ENCODE results near the gene PPP2R5A.
"Not testable (repeated sequence)": the region's sequence is repeated elsewhere in the genome, so short reads cannot be mapped to it uniquely, and the experiment has no call there.

The PPP2R5A gene

DNA sequence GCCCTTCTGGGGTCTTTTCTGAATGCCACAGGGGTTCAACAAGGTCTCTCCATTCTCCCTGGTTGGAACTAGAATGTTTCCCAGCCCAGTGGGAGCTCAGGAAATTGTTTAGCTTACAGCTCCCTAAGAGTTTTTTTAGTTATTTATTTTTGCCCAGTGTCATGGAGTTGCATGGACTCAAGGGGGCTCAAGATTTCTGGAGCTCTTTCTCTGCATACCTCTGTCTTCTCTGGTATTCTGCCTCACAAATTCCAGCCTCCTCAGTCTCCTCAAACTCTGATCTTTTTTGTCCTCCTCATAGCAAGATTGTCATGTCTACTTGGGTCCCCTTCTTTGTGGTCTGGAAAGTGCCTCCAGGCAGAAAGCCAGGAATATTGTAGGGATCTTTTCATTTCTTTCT is 15.9 kb upstream of the PPP2R5A start:
- DNase-seq (ENCODE audit: low spot score): no peak

- no peak for DNase-seq (ENCODE audit: low spot score)
Observed at GRCh38 chr1:212270564-212270963, 14.6 kb upstream of the PPP2R5A start.

DNA sequence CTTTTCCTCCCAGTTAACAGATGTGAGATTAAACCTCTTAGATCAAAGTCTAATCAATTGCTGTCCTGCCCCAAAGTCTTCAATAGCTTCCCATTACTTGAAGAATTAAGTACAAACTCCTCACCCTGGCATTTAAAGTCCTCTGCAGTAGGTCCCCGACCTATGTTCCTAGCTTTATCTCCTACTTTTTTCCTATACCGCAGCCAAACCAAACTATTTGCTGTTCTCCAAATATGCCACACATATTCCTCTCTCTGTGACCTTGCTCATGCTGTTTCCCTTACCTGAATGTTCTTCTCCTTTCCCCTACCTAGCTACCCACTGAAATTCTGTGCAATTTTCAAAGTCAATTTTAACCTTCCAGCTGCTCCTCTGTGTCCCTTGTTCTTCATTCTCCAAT is 14.0 kb upstream of the PPP2R5A start:
- no peak for DNase-seq (ENCODE audit: low spot score)

DNA sequence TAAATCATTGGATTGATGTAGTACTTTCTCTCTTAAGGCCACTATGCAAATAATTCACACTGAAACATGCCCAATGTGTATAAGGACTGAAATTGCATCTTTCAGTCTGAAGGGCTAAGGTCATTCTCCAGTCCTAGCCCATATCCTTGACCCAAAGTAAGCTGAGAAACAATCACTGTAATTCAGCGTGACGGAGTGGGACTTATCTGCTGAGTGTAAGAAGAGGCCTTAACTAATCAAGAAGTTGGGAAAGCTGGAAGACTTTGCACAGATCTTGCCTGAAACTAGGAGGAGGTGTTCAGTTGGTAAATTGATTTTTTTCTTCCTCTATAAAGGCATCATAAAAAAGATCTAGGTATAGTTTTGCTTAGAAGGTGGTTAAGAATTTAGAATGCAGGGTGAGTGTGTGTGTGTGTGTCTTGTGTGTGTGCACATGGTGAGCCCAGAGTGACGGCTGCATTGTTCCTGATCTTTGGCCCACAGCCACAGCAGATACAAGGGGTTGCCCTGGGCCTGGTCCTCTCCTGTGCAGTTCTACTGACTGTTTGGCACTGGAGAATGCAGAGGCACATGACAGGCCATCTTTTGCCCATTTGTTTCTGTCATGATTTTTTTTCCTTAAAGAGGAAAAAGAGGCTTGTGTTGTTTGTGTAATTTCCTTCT is 13.3 kb upstream of the PPP2R5A start:
- no peak for DNase-seq (ENCODE audit: low spot score)

GRCh38 chr1:212281590-212281989 is 3.6 kb upstream of the PPP2R5A start:
- no peak for DNase-seq (ENCODE audit: low spot score)

GRCh38 chr1:212283741-212284140 is 1.5 kb upstream of the PPP2R5A start:
- DNase-seq (ENCODE audit: low spot score): no peak

GRCh38 chr1:212284332-212284743 is 872 bp upstream of the PPP2R5A start:
- DNase-seq (ENCODE audit: low spot score): no peak

DNA sequence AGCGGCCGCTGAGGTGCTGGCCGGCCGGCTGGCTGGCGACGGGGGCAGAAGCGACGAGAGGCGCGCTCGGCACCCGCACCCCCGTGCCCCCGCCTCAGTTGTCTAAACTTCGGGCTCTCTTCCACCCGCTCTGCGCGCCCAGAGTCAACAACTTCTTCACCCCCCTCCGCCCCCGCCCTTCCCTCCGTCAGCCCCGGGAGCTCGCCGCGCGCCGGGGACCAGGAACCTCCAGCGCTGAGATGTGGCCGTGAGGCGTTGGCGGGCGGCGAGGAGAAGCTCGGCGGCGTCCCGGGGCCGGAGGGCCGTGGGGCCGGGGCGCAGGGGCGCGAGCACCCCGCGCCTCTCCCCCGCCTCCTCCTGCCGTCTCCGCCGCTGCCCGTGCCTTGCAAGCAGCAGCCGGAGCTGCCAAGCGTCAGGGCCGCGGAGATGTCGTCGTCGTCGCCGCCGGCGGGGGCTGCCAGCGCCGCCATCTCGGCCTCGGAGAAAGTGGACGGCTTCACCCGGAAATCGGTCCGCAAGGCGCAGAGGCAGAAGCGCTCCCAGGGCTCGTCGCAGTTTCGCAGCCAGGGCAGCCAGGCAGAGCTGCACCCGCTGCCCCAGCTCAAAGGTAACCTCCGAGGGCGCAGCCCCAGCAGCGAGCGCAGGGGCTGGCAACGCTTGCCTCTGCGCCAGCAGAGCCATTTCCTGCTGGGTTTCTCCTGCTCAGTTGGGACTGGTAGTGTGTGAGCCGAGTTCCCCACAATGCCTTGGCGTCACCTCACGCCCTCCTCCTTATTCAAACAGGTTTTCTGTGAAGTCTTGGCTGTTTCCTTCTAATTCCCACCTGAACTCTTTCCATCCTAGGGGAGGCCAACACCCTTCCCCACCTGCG is 710 bp downstream of the PPP2R5A start:
- peak; percentile 79 for DNase-seq (ENCODE audit: low spot score)

GRCh38 chr1:212286556-212287131 is 1.4 kb downstream of the PPP2R5A start:
- no peak for DNase-seq (ENCODE audit: low spot score)

GRCh38 chr1:212287261-212287895 is 2.2 kb downstream of the PPP2R5A start:
- DNase-seq (ENCODE audit: low spot score): no peak

GRCh38 chr1:212287995-212288394 is 2.8 kb downstream of the PPP2R5A start:
- not testable (repeated sequence) for DNase-seq (ENCODE audit: low spot score)

DNA sequence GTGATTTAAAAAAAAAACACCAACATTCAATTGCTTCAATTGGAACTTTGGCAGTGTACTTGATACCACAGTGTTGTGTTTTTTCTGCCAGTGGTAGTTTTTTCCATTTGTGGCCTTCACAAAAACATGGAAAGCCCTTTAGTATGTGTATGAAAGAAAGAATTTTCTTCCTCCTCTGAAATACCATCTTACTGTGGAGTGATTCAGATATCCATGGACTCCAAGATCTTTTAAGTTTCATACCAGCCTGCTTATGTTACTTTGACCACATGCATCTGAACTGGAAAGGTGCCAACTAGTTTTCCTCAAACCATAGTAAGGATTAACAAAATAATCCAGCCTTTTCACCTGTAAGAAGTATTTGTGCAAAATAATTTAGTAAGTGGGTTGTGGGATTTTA is 3.4 kb downstream of the PPP2R5A start:
- DNase-seq (ENCODE audit: low spot score): no peak

DNA sequence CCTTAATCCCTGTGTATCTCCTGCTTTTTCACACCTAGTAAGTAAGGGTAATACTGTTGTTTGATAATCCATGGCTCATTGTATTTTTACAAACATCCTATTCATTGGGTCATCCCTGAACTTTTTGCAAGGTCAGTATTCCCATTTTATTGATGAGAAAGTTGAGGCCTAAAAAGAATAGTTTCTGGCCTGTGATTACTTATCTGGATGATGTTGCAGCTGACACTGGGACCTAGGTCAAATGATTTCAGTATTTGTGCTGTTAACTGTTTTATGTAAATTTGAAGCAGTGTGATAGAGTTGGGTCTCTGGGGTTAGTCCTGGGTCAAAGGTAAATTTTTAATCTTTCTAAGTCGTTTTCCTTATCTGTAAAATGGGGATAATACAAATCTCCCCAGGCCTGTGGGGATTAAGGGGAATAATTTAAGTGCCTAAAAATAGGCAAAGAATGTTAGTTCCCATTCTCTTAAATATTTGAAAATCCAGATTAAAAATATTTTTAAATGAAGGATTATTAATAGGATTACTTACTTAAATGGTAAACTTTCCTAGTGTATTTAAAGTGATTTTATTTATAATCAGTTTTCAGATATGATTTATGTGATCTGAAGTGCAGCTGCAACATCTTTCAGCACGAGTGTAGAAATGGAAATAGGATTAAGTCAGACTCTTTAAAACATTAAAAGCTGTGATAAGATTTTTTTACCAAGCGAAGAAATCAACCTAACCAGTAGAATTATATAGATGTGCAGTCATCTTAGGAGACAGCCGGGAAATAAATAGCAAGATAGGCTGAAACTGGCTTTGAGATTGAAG is 4.3 kb downstream of the PPP2R5A start:
- no peak for DNase-seq (ENCODE audit: low spot score)

DNA sequence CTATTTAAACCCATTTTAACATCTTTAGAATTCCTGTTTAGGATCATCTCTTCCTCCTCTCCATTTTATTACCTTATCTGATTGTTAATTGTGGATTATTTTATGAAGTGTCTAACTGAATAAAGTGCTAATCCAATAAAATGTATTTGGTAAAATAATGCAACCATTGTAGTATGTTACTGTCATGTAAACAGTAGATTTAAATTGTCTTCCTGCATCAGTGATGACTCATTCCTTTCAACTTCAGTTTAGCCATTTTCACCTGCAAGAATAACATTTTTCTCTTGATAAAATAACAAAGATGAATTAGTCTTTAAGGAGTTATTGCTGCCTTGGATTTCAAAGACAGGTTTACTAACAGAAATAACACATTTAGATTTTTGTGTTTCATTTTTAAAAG is 5.4 kb downstream of the PPP2R5A start:
- DNase-seq (ENCODE audit: low spot score): no peak

DNA sequence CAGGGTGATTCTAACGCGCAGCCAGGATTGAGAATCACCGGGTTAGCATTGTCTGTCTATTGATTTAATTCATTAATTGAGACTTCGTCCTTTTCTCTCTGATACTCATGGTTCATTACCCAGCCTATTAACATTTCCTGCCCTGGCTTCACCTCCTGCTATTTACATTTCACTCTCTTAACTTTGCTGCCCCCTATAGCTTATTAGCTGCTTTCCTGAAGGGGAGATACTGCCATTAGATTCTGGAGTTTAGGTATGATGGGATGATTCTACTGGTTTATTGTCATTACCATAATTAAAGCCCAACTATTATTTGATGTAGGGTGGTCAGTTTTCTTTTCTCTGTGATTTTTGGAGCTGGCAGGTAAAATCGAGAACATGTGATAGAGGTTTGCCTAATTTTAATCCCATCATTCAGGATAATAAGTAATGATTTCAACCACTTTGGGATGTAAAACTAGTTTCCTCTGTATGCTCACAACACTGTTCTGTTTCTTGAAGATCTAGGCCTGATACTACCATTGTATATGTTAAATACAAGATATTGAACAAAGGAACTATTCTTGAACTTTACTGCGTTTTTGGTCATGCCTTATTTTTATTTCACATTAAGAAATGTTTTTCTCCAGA is 6.4 kb downstream of the PPP2R5A start:
- DNase-seq (ENCODE audit: low spot score): peak; percentile 69

DNA sequence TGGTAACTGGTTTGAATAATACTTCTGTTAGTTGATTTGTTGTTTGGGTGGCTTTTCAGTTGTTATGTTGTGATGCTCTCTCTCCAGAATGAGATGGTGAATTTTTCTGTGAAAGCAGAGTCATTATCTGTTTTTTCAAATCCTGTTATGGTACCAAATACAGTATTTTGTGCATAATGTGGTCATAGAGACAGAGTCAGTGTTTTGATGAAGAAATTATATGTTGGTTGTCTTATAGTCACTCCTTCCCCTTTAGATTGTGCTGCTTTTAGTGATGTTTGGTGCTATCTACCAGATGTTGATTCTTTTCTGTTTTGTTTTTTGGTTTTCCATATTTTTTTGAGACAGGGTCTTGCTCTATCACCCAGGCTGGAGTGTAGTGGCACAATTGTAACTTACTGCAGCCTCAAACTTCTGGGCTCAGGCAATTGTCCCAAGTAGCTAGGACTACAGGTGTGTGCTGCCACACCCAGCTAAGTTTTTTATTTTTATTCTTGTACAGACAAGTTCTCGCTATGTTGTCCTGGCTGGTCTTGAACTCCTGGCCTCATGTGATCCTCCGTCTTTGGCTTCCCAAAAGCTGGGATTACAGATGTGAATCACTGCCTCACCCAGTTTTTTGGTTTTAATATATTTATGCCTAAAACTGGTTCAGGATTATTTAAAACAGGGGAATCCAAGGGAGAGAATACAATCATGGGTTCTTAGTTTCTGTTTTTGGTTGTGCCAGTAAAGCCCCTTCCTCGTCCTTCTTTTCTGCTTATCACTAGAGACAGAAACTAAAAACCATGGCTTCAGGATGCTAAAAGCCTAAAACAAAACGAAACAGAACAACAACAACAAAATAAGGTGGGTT is 7.3 kb downstream of the PPP2R5A start:
- no peak for DNase-seq (ENCODE audit: low spot score)

- no peak for DNase-seq (ENCODE audit: low spot score)
Observed at GRCh38 chr1:212293579-212293978, 8.4 kb downstream of the PPP2R5A start.

DNA sequence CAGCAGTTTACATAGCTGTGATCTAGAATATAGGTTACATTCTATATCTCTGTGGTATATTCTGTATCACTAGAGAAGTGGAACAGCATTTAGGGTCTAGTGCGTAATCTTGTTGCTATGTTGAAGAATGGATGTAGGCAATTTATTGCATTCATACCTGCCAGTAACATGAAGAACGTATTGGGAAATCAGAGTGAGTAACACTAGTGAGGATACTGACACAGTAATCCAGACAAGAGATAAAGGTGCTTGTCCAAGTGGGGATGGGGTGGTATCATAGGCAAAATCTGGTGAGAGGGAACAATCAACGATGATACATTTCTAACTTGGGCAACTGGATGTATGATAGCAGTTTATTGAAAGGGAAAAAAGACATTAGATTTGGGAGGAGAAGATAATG is 9.8 kb downstream of the PPP2R5A start:
- DNase-seq (ENCODE audit: low spot score): no peak

DNA sequence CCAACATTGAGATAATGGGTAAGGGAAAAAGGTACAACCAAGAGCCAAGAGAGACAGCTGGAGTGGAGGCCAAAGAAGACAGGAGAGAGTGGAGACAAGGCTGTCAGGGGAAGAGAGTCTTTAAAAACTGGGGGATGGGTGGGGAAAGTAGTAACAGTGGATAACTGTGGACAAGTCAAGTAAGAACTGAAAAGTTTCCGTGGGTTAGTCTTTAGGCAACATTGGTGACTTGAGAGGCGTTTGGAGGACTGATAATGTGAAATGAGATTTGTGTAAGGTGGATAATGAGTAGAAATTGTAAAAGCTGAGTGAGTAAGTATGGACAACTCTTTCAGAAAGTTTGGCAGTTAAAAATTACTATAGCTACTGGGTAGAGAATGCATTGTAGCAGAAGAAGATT is 10.4 kb downstream of the PPP2R5A start:
- DNase-seq (ENCODE audit: low spot score): no peak

DNA sequence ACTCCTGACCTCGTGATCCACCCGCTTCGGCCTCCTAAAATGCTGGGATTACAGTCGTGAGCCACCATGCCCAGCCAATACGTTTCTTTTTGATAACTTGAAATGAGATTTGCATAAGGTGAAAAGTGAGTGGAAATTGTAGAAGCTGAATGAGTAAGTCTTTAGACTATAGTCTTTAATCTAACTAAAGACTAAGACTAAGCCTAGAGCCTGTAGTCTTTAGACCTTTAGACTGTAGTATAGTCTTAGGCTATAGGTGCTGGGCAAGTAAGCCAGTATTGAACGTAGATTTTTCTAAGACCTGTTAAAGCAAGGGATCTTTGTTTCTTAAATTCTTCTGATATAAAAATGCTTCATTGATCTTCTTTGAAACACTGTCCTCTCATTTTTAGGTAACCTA is 12.1 kb downstream of the PPP2R5A start:
- DNase-seq (ENCODE audit: low spot score): no peak

All from D341Med (cell line).